ENCODE data around the gene FBXW9.

- TF ChIP-seq POLR2A (IDR thresholded peaks at IDR 0.05), result no peak
- TF ChIP-seq, protein P1, sequence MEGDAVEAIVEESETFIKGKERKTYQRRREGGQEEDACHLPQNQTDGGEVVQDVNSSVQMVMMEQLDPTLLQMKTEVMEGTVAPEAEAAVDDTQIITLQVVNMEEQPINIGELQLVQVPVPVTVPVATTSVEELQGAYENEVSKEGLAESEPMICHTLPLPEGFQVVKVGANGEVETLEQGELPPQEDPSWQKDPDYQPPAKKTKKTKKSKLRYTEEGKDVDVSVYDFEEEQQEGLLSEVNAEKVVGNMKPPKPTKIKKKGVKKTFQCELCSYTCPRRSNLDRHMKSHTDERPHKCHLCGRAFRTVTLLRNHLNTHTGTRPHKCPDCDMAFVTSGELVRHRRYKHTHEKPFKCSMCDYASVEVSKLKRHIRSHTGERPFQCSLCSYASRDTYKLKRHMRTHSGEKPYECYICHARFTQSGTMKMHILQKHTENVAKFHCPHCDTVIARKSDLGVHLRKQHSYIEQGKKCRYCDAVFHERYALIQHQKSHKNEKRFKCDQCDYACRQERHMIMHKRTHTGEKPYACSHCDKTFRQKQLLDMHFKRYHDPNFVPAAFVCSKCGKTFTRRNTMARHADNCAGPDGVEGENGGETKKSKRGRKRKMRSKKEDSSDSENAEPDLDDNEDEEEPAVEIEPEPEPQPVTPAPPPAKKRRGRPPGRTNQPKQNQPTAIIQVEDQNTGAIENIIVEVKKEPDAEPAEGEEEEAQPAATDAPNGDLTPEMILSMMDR (IDR thresholded peaks at IDR 0.05), result peak; percentile 53 to 69 (median 58)
Measured at GRCh38 chr19:12639901-12640613, 56.4 kb downstream of the FBXW9 start.
